Neuron (in vitro differentiated cells): ENCODE results near the gene SLC2A13.

ENCODE experiments used
- H2AFZ ChIP-seq: one replicate; pipeline ENCODE4 v1.6.1; 2013; ENCODE audit warnings: low read depth, mild to moderate bottlenecking, inconsistent platforms, low read length, moderate library complexity
- H3K27me3 ChIP-seq: one replicate; pipeline ENCODE4 v1.6.1; 2013; ENCODE audit warnings: low read length; ENCODE audit not compliant: insufficient read depth
- H3K36me3 ChIP-seq: one replicate; pipeline ENCODE4 v1.6.1; 2013; ENCODE audit warnings: low read length; ENCODE audit not compliant: insufficient read depth
- H3K4me1 ChIP-seq: one replicate; pipeline ENCODE4 v1.6.1; 2013; ENCODE audit warnings: low read length; ENCODE audit not compliant: insufficient read depth
- H3K4me3 ChIP-seq: 2 replicates; pipeline ENCODE4 v1.5.1; 2013; ENCODE audit warnings: mild to moderate bottlenecking, low read length, moderate library complexity
- H3K9me3 ChIP-seq: one replicate; pipeline ENCODE4 v1.6.1; 2013; ENCODE audit warnings: low read length

The SLC2A13 gene

GRCh38 chr12:40123496-40123895 lies 17.6 kb upstream of the SLC2A13 start:
- H3K4me3 ChIP-seq, result no peak overlapping the region
- H2AFZ ChIP-seq, result no peak overlapping the region
- H3K36me3 ChIP-seq, result no peaks in the 10 kb centered on the region
- H3K4me1 ChIP-seq, result no peaks in the 10 kb centered on the region
- H3K9me3 ChIP-seq, result no peaks in the 10 kb centered on the region
- no peaks in the 10 kb centered on the region for H3K27me3 ChIP-seq

GRCh38 chr12:40122842-40123241 lies 17.0 kb upstream of the SLC2A13 start:
- Histone ChIP-seq H3K4me3 (no peak overlapping the region), H3K9me3 (no peaks in the 10 kb centered on the region), H3K27me3 (no peaks in the 10 kb centered on the region), H2AFZ (no peak overlapping the region), H3K4me1 (no peaks in the 10 kb centered on the region), H3K36me3 (no peaks in the 10 kb centered on the region)

- Histone ChIP-seq H3K9me3 (no peaks in the 10 kb centered on the region), H3K27me3 (no peaks in the 10 kb centered on the region), H2AFZ (no peak overlapping the region), H3K4me1 (no peaks in the 10 kb centered on the region), H3K36me3 (no peaks in the 10 kb centered on the region), H3K4me3 (no peak overlapping the region)
These were observed 11.9 kb upstream of the SLC2A13 start for GRCh38 chr12:40117818-40118217.

- H3K4me3 ChIP-seq, result no peak overlapping the region
- peaks cover 12% of the 10 kb centered on the region for H3K4me1 ChIP-seq
- H2AFZ ChIP-seq, result no peak overlapping the region
- no peaks in the 10 kb centered on the region for H3K9me3 ChIP-seq
- H3K36me3 ChIP-seq, result no peaks in the 10 kb centered on the region
- H3K27me3 ChIP-seq, result no peaks in the 10 kb centered on the region
These were observed 4.7 kb upstream of the SLC2A13 start for GRCh38 chr12:40110586-40110985.

GRCh38 chr12:40107803-40108620 lies 2.1 kb upstream of the SLC2A13 start:
- Histone ChIP-seq H3K4me3 (no peak overlapping the region), H2AFZ (no peak overlapping the region), H3K4me1 (peaks cover 28% of the 10 kb centered on the region), H3K36me3 (no peaks in the 10 kb centered on the region), H3K9me3 (no peaks in the 10 kb centered on the region), H3K27me3 (no peaks in the 10 kb centered on the region)

DNA sequence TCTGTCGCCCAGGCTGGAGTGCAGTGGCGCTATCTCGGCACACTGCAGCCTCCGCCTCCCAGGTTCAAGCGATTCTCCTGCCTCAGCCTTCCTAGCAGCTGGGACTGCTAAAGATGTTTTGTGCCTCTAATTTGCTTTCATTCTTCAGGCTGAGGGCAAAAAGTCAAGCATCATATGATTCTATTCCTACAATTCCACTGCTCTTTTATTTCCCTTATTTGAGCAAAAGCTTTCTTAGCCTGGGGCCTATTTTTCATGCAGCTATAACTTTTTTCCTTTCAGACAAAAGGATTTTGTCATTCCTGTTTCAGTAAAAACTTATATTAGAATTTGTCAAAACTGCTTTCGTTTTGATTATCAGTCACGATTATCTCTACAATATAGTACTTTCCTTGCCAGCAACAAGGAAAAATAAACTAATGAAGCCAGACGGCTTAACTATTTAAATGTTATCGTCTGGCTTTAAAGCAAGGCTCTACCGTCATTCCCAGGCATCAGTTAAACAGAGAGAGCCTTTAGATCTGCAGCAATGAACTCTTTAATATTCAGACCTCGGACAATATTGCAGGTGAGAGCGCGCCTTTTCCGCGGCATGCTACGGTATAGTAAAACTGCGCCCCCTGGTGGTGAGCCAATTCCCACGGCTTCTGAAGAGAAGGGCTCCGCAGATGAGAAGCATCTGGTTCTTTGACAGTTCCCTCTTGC lies 1.4 kb upstream of the SLC2A13 start:
- Histone ChIP-seq H3K4me1 (peaks cover 28% of the 10 kb centered on the region), H3K4me3 (no peak overlapping the region), H3K27me3 (no peaks in the 10 kb centered on the region), H3K9me3 (no peaks in the 10 kb centered on the region), H2AFZ (no peak overlapping the region), H3K36me3 (no peaks in the 10 kb centered on the region)

DNA sequence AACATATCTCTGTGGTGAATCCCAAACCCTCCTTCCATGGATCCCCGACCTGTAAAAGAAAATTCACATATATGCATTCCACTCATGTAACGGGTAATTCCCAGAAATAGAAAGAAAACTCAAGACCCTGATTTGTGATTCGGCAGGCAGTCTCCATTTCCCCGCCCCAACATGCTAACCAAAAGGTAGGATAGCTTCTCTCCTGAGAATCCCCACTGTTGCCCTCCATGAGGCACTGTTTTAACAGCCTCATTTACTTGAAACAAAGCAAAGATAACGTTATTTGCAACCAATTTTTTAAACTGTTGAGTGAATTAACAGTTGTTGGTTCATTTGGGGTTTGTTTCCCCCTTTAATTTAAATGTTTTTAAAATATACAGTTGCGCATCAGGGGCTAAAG lies 774 bp upstream of the SLC2A13 start:
- no peaks in the 10 kb centered on the region for H3K9me3 ChIP-seq
- no peak overlapping the region for H3K4me3 ChIP-seq
- no peaks in the 10 kb centered on the region for H3K36me3 ChIP-seq
- peaks cover 28% of the 10 kb centered on the region for H3K4me1 ChIP-seq
- H3K27me3 ChIP-seq, result no peaks in the 10 kb centered on the region
- H2AFZ ChIP-seq, result peak overlapping the region; percentile 99

DNA sequence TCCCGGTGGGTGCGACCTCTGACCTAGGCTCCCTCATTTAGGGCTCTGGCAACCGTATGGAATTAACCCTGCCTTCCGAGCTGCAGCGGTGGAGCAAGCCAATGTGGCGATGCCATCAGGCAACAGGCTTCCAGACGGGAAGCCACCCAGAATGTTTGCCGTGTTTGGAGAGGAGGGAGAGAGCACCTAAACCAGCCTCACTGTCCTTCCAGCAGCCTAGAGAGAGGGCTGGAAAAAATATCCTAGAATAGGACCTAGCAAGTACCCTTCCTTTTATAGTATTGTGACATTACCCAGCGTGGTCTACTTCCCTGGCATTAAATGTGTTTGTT lies 287 bp upstream of the SLC2A13 start:
- Histone ChIP-seq H3K4me3 (peak overlapping the region; percentile 68), H3K36me3 (no peaks in the 10 kb centered on the region), H3K9me3 (no peaks in the 10 kb centered on the region), H3K27me3 (no peaks in the 10 kb centered on the region), H2AFZ (peak overlapping the region; percentile 99), H3K4me1 (peaks cover 28% of the 10 kb centered on the region)

- H3K27me3 ChIP-seq, result no peaks in the 10 kb centered on the region
- no peaks in the 10 kb centered on the region for H3K36me3 ChIP-seq
These were observed 691 bp downstream of the SLC2A13 start for GRCh38 chr12:40105265-40105514.

GRCh38 chr12:40104461-40105264 lies 1.2 kb downstream of the SLC2A13 start:
- Histone ChIP-seq H3K27me3 (no peaks in the 10 kb centered on the region), H3K4me1 (peaks cover 28% of the 10 kb centered on the region), H3K9me3 (no peaks in the 10 kb centered on the region), H3K36me3 (no peaks in the 10 kb centered on the region), H3K4me3 (peak overlapping the region; percentile 68), H2AFZ (peak overlapping the region; percentile 99)

More at GRCh38 chr12:40105265-40105514, 691 bp downstream of the SLC2A13 start:
- no peaks in the 10 kb centered on the region for H3K9me3 ChIP-seq
- peak overlapping the region; percentile 99 for H2AFZ ChIP-seq
- peak overlapping the region; percentile 68 for H3K4me3 ChIP-seq
- peaks cover 28% of the 10 kb centered on the region for H3K4me1 ChIP-seq

DNA sequence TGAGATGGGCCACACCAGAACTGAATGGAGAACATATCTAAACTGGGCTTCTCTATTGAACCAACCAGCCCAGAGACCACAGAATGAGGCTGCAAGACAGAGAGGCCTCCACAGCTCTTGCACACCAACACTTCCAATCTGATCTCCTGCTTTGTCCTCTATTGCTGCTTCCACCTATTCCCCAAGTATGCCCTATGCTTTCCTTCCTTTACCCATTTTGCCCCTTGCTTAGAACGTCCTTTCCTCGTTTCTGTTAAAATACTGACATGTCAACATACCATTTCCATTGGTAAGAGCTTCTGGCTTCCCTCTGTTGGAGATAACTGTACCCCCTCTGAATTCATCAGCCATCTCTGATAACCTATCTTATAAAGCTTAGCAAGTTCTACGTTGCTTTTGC lies 2.8 kb downstream of the SLC2A13 start:
- H3K4me3 ChIP-seq, result no peak overlapping the region
- no peaks in the 10 kb centered on the region for H3K36me3 ChIP-seq

DNA sequence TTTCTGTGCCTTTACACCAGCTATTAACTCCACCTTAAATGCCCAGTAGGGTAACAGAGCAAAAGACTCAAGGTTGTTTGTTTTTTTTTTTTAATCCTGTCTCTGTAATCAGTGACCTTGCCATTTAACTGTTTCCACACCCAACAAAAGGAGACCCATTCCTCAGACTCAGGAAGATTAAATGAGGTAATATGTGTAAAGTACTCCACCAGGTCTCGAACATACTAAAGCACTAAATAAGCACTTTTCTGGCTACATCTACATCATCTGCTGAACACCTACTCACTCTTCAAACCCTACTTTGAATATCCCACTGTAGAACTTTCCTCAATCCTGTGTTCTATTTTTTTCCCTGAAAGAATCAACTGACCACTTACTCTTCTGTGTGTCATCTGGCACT lies 4.1 kb downstream of the SLC2A13 start:
- no peak overlapping the region for H3K4me3 ChIP-seq
- peaks cover 23% of the 10 kb centered on the region for H3K4me1 ChIP-seq
- H3K9me3 ChIP-seq, result no peaks in the 10 kb centered on the region
- no peak overlapping the region for H2AFZ ChIP-seq
- H3K36me3 ChIP-seq, result no peaks in the 10 kb centered on the region
- H3K27me3 ChIP-seq, result no peaks in the 10 kb centered on the region

More for the DNA sequence above, 2.8 kb downstream of the SLC2A13 start:
- Histone ChIP-seq H3K4me1 (peaks cover 28% of the 10 kb centered on the region), H3K27me3 (no peaks in the 10 kb centered on the region), H2AFZ (no peak overlapping the region), H3K9me3 (no peaks in the 10 kb centered on the region)

DNA sequence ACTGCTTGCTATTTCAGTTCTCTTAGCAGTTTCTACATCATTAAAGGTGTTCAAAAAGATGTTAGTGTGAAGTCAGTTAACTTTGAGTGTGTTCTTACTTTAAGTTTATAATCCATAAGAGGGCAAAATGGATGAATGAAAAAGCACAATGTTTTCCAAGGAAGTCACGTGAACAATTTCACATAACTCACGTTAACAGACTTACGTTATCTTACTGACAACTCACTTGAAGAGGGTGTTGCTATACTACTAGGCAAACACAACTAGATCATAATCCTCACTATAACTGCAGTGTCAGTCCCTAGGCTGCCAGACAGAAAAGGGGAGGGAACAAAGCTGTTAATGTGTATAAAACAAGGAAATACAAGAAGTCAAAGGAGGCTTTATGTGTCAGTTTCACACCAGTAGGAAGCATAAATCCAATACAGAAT lies 6.4 kb downstream of the SLC2A13 start:
- no peak overlapping the region for H3K4me3 ChIP-seq
- peaks cover 12% of the 10 kb centered on the region for H3K4me1 ChIP-seq
- no peak overlapping the region for H2AFZ ChIP-seq
- H3K36me3 ChIP-seq, result no peaks in the 10 kb centered on the region
- H3K9me3 ChIP-seq, result no peaks in the 10 kb centered on the region
- H3K27me3 ChIP-seq, result no peaks in the 10 kb centered on the region
